ENCODE results near the gene MYO10.

MYO10 gene

DNA sequence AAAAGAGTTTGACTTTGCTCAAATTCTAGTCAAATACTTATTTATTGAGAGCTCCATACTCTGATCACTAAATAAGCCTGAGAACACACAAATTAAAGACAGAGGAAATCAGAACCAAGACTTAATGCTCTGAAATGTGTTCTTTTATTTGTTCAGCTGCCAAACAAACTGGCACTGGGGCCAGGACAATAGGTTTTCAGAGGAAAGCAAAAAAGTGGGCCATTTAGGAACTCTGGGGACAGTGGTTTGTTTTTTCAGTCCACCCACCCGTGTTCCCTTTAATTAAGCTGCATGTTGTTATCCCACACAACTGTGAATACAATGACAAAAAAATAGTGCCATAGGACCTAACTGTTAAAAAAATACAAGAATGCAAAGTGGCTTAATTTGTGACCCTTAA lies 223.9 kb downstream of the MYO10 start:
- peaks cover 39% of the 10 kb centered on the region for H3K36me3 ChIP-seq (ENCODE audit: insufficient read depth, insufficient read length, low read length)

DNA sequence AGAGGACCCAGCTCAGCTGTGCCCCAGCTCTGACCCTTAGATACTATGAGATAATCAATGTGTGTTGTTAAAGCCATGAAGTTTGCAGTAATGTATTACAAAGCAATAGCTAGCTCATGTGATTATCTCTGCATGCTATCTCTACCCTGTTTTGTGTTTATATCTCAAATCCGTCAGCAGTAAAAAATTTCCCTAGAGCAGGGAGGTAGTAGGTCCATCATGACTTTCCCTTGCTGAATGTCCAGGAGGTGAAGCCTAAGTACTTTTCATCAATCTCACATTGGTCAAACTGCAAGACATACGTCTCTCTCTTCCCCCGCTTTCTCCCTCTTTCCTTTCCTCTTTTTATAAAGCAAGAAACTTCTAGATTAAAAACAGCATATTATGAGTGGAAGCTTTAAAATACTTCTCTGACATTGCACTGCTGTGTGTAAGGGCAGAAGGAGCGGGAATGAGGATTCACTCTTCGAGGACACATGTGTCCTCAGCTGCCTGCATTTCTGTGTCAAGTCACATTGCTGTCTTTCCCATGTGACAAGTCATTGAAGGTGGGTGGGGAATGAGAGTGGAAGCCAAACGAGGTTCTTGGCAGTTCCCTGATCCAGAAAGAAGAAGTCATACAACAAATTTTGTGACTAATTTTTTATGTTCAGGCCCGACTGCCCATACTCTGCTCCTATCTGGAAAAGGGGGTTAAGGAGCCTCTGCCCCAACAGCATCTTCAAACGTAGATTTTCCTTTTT lies 226.2 kb downstream of the MYO10 start:
- Histone ChIP-seq H3K27me3 (ENCODE audit: insufficient read depth, insufficient read length) (no peaks in the 10 kb centered on the region), H3K36me3 (ENCODE audit: insufficient read depth, insufficient read length, low read length) (peaks cover 48% of the 10 kb centered on the region), H3K9me3 (ENCODE audit: insufficient read depth, low read length) (no peaks in the 10 kb centered on the region), H3K9ac (ENCODE audit: insufficient read length, low read depth) (no peak overlapping the region), H3K4me3 (ENCODE audit: insufficient read length, low read depth) (no peak overlapping the region), H3K4me1 (ENCODE audit: insufficient read depth, insufficient read length) (no peaks in the 10 kb centered on the region)
- TF ChIP-seq ZNF274 (IDR thresholded peaks at IDR 0.05; ENCODE audit: low read depth, low read length) (no peak), SUZ12 (IDR thresholded peaks at IDR 0.05; ENCODE audit: extremely low read depth, insufficient read depth, insufficient read length) (no peak), YY1 (IDR thresholded peaks at IDR 0.05; ENCODE audit: insufficient read depth, insufficient read length) (no peak)
- DNase-seq (ENCODE audit: low read depth, low spot score): no peak

More for the DNA sequence above, 223.9 kb downstream of the MYO10 start:
- Histone ChIP-seq H3K9me3 (ENCODE audit: insufficient read depth, low read length) (no peaks in the 10 kb centered on the region), H3K27me3 (ENCODE audit: insufficient read depth, insufficient read length) (no peaks in the 10 kb centered on the region), H3K4me3 (ENCODE audit: insufficient read length, low read depth) (no peak overlapping the region), H3K4me1 (ENCODE audit: insufficient read depth, insufficient read length) (no peaks in the 10 kb centered on the region), H3K9ac (ENCODE audit: insufficient read length, low read depth) (no peak overlapping the region)
- TF ChIP-seq YY1 (IDR thresholded peaks at IDR 0.05; ENCODE audit: insufficient read depth, insufficient read length) (no peak), ZNF274 (IDR thresholded peaks at IDR 0.05; ENCODE audit: low read depth, low read length) (no peak), SUZ12 (IDR thresholded peaks at IDR 0.05; ENCODE audit: extremely low read depth, insufficient read depth, insufficient read length) (no peak)
- no peak for DNase-seq (ENCODE audit: low read depth, low spot score)

DNA sequence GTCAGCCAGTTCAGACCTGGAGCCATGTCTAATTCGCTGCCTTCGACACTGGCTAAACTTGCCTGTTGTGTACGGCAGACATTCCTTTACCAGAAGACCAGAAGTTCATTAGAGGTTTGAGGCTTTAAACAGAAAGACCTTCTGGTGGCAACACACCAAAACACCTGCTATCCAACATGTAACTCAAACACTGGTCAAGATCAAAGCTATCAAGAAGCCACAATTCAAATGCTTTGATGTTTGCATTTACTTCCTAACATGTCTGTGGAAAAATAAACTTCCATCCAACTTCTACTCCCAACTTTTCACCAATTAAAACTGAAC lies 228.3 kb downstream of the MYO10 start:
- Histone ChIP-seq H3K4me1 (ENCODE audit: insufficient read depth, insufficient read length) (peaks cover 4% of the 10 kb centered on the region), H3K9ac (ENCODE audit: insufficient read length, low read depth) (no peak overlapping the region), H3K27me3 (ENCODE audit: insufficient read depth, insufficient read length) (no peaks in the 10 kb centered on the region), H3K36me3 (ENCODE audit: insufficient read depth, insufficient read length, low read length) (peaks cover 61% of the 10 kb centered on the region), H3K9me3 (ENCODE audit: insufficient read depth, low read length) (no peaks in the 10 kb centered on the region), H3K4me3 (ENCODE audit: insufficient read length, low read depth) (no peak overlapping the region)
- no peak for DNase-seq (ENCODE audit: low read depth, low spot score)
- no peak for TF ChIP-seq SUZ12 (IDR thresholded peaks at IDR 0.05; ENCODE audit: extremely low read depth, insufficient read depth, insufficient read length)
- no peak for TF ChIP-seq YY1 (IDR thresholded peaks at IDR 0.05; ENCODE audit: insufficient read depth, insufficient read length)
- no peak for TF ChIP-seq ZNF274 (IDR thresholded peaks at IDR 0.05; ENCODE audit: low read depth, low read length)

DNA sequence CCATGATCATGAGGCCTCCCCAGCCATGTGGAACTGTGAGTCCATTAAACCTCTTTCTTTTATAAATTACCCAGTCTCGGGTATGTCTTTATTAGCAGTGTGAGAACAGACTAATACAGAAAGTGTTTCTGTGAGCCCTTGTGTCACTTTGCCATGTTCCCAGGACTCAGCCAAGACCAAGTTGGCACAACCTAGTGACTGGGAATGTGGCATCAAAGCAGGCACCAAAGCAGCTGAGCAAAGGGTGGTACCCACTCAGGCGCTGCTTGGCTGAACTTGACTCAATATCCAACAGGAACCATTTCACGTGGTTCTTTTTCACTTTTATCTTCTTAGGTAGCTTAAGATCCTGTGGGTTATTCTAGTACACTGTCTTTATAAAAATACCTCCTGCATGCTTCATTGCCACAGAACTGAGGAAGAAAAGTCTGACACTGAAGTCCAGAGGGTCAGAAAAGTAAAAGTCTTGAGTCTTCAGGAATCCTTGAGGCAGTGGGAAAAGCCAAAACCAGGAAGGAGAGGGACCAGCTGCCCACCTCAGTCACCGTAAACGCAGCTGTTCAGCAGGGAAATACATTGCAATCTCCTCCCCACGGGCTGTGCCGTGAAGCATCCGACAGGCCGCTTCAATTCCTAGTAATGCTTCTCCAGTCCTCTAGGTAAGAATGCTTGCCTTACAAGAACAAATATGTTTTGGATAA lies 228.8 kb downstream of the MYO10 start:
- DNase-seq (ENCODE audit: low read depth, low spot score): no peak
- peaks cover 62% of the 10 kb centered on the region for H3K36me3 ChIP-seq (ENCODE audit: insufficient read depth, insufficient read length, low read length)

DNA sequence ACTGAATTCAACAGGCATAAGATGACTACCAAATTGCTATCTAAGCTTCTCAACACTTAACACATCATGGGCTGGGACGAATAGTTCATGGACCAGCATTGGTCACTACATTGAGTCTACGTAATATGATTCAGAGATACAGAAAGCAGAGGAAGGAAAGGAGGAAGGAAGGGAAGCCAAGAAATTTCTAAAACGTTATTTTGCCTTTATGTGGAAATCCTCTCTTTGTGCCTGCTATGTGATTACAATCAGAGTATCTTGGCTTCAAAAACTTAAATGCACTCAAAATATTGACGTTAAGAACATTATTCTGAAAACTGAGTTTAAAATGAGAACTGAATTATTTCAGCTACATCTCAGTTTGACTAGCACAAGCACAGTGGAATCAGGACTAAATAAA lies 231.1 kb downstream of the MYO10 start:
- H3K4me3 ChIP-seq (ENCODE audit: insufficient read length, low read depth): no peak overlapping the region
- no peaks in the 10 kb centered on the region for H3K9me3 ChIP-seq (ENCODE audit: insufficient read depth, low read length)
- DNase-seq (ENCODE audit: low read depth, low spot score): no peak
- peaks cover 70% of the 10 kb centered on the region for H3K36me3 ChIP-seq (ENCODE audit: insufficient read depth, insufficient read length, low read length)
- H3K27me3 ChIP-seq (ENCODE audit: insufficient read depth, insufficient read length): no peaks in the 10 kb centered on the region
- H3K9ac ChIP-seq (ENCODE audit: insufficient read length, low read depth): no peak overlapping the region
- H3K4me1 ChIP-seq (ENCODE audit: insufficient read depth, insufficient read length): peaks cover 4% of the 10 kb centered on the region
- no peak for TF ChIP-seq YY1 (IDR thresholded peaks at IDR 0.05; ENCODE audit: insufficient read depth, insufficient read length)
- TF ChIP-seq ZNF274 (IDR thresholded peaks at IDR 0.05; ENCODE audit: low read depth, low read length): no peak
- no peak for TF ChIP-seq SUZ12 (IDR thresholded peaks at IDR 0.05; ENCODE audit: extremely low read depth, insufficient read depth, insufficient read length)

More for the DNA sequence above, 228.8 kb downstream of the MYO10 start:
- TF ChIP-seq YY1 (IDR thresholded peaks at IDR 0.05; ENCODE audit: insufficient read depth, insufficient read length): no peak
- no peak for TF ChIP-seq SUZ12 (IDR thresholded peaks at IDR 0.05; ENCODE audit: extremely low read depth, insufficient read depth, insufficient read length)
- TF ChIP-seq ZNF274 (IDR thresholded peaks at IDR 0.05; ENCODE audit: low read depth, low read length): no peak
- no peak overlapping the region for H3K9ac ChIP-seq (ENCODE audit: insufficient read length, low read depth)
- H3K27me3 ChIP-seq (ENCODE audit: insufficient read depth, insufficient read length): no peaks in the 10 kb centered on the region
- no peak overlapping the region for H3K4me3 ChIP-seq (ENCODE audit: insufficient read length, low read depth)
- H3K9me3 ChIP-seq (ENCODE audit: insufficient read depth, low read length): no peaks in the 10 kb centered on the region
- peaks cover 4% of the 10 kb centered on the region for H3K4me1 ChIP-seq (ENCODE audit: insufficient read depth, insufficient read length)

DNA sequence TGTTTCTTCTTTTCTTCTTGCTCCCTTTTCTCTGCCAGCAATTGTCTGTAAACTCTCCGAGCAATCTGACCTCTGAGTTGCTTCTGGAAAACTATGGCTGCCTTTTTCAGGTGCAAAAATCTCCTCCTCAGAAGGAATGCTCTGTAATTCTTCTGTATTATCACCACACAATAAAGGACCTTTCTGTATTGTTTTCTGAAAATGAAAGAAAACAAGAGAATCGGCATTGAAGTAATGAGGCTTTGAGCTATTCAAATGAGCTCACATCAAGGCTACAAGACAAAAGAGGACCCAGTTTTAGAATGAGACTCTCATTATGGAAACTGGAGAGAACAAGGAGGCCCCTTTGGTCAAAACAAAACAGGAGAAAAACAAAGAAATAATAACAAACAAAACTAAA lies 233.1 kb downstream of the MYO10 start:
- no peaks in the 10 kb centered on the region for H3K27me3 ChIP-seq (ENCODE audit: insufficient read depth, insufficient read length)
- no peaks in the 10 kb centered on the region for H3K9me3 ChIP-seq (ENCODE audit: insufficient read depth, low read length)
- no peak for TF ChIP-seq ZNF274 (IDR thresholded peaks at IDR 0.05; ENCODE audit: low read depth, low read length)
- no peak for TF ChIP-seq SUZ12 (IDR thresholded peaks at IDR 0.05; ENCODE audit: extremely low read depth, insufficient read depth, insufficient read length)
- TF ChIP-seq YY1 (IDR thresholded peaks at IDR 0.05; ENCODE audit: insufficient read depth, insufficient read length): no peak
- no peak overlapping the region for H3K9ac ChIP-seq (ENCODE audit: insufficient read length, low read depth)
- peaks cover 67% of the 10 kb centered on the region for H3K36me3 ChIP-seq (ENCODE audit: insufficient read depth, insufficient read length, low read length)
- no peak for DNase-seq (ENCODE audit: low read depth, low spot score)
- H3K4me3 ChIP-seq (ENCODE audit: insufficient read length, low read depth): no peak overlapping the region
- H3K4me1 ChIP-seq (ENCODE audit: insufficient read depth, insufficient read length): peaks cover 4% of the 10 kb centered on the region
